NCI-H128 (cell line): Measurements from ENCODE around the gene TPPP2.
A peak's percentile ranks its signal among the peaks of the same experiment; 100 is the strongest.

ENCODE experiments used
- DNase-seq: peaks from one replicate; lab custom pipeline; 2025; ENCODE audit not compliant: unreplicated experiment; lab: John Stamatoyannopoulos, UW

The TPPP2 gene

DNA sequence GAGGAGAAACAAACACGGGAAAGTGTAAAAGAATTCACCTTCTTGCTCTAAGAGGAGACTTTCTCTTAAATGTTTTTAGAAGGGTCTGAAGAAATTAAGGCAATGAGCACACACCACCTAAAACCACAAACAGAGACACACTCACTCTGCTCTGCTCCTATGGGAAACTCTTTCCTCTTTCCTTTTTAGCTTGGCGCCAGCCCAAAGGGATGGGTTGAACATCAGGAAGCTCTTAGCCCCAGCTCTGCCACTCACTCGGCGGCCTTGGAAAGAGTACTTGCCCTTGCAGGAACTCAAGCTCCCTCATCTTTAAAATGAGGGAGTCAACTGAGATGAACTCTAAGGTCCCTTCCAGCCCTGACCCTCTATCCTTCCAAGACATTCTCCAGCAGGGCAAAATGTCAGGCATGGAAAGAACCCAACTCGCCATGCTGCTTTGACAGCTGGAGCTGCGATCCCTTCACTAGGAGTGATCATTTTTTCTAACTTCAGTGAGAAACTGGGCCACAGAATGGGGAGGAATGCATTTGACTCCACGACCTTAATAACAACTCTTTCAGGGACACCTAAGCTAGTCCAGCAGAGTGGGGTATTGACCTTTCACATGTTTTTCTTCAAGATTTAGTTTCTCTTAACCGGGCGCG lies 26.6 kb downstream of the TPPP2 start:
- DNase-seq = no peak

GRCh38 chr14:21057803-21058675 lies 28.0 kb downstream of the TPPP2 start, which contains the start of gene RNASE8:
RNASE8 (plus strand) TSS chr14:21057822; CDS start chr14:21057893, 71 bp downstream.
- DNase-seq = no peak

DNA sequence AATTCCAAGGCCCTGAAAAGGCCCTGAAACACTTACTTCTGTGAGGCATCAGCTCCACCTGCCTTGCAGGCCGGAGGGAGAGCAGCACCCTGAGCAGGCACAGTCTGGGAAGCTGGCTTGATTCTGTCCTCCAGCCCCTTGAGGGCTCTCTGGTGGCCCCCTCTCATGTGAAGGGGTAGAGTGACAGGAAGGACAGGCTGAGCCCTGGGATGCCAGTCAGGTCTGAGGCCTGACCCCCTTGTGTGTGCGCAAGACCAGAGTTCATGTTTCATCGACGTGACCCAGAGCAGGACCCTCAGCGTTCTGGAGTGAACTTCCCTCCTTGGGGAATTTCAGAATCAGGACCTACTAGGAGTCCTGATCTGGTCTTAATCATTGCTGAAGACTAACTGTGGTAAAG lies 28.9 kb downstream of the TPPP2 start:
- DNase-seq = no peak

GRCh38 chr14:21059842-21060613 lies 30.0 kb downstream of the TPPP2 start:
- no peak for DNase-seq

GRCh38 chr14:21060614-21061346 lies 30.8 kb downstream of the TPPP2 start:
- no peak for DNase-seq

DNA sequence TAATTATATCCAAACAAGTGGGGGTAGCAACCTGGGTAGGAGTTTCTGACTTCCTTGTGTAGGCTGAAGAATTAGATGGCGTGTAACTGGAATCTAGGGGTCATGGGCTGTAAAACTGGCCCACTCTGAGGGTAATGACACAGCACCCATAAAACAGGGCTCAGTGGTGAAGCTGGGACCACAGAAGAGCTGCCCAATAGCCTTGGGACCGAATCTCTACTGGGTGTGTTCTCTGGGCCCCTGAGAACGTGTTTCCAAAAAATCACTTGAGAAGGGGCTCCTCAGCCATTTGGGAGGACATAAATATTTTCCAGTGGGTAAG lies 31.3 kb downstream of the TPPP2 start:
- DNase-seq = no peak

DNA sequence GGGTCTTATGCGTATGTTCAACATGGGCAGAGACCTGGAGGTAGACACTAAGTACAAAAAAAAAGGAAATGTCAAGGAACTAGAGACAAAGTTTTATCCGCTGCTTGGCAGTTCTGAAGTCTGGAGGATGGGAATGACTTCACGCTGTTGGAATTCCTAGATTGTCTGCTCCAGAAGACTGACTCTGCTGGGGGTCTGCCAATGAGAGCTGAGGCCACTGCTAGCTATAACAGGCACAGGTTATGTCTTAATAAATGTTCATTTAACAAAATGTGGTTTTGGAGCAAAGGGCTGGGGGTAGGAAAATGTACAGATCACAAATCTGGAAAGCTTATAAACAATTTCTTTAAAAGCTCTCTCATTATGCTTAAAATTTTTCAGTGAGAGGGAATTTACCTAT lies 33.5 kb downstream of the TPPP2 start:
- DNase-seq = no peak

- no peak for DNase-seq
Observed at GRCh38 chr14:21066882-21067502, 37.0 kb downstream of the TPPP2 start.

GRCh38 chr14:21068521-21069387 lies 38.7 kb downstream of the TPPP2 start:
- DNase-seq = peak; percentile 62

DNA sequence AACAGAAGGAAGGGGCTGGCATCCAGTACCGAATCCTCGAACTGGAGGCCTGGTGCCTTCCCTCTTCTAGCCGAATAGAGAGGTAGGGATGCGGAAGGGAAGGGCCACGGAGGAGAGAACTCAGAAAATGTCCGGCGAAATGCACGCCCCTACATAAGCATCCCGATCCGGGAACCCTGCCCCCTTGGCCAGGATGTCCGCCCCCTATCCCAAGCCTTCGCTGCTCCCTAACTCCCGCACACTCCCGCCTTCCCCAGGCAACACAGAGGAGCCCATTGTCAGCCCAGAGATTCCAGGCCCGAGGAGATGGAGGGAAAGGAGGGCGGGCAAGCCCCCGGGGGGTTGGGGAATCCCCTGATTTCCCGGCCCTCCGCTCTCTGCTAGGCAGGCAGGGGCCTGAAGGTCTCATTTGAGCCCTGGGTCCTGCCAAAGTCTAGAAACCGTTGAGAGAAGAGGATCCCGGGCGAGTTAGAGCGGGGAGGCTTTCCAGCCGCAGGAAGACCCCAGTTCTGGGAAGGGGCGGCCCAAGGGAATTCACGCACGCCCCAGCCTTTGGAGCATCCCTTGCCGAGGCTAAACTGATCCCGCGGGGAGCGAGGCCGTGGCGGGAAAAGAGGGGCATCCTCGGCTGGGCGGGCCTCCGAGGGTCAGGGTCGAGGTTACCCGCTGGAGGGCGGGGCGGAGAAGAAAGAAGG lies 39.5 kb downstream of the TPPP2 start:
- DNase-seq = no peak

DNA sequence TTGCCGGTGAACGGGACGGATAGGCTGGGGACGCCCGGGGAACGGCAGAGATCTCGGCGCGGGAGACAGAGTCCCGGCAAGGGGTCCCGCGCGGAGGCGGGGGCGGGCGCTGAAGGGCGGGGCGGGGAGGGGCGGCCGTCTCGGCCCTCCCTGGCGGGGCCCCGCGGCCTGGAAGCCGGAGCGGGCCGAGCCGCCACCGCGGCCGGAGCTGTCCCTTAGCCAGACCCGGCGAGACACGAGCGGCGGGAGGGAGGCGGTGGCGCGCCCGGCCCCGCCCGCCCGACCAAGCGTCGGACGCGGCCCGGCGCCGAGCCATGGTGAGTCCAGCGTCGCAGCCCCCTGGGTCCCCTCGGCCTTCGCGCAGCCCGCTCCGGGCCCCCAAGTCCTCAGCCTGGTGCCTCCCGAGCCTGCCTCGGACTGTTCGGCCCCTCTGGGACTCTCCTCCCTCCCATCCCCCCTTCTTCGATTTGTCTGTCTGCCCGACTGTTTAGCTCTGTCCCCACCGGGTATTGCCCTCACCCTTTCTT lies 40.1 kb downstream of the TPPP2 start, which contains the start of gene ARHGEF40:
Gene ARHGEF40, plus strand, starts transcription at position 222 of the 527 bp plus-strand sequence. Its CDS starts 93 bp downstream, at position 315.
- DNase-seq = no peak

- DNase-seq = no peak
Observed at GRCh38 chr14:21070610-21071224, 40.7 kb downstream of the TPPP2 start.

- DNase-seq = peak; percentile 33
Observed at GRCh38 chr14:21071225-21072030, 41.4 kb downstream of the TPPP2 start.

DNA sequence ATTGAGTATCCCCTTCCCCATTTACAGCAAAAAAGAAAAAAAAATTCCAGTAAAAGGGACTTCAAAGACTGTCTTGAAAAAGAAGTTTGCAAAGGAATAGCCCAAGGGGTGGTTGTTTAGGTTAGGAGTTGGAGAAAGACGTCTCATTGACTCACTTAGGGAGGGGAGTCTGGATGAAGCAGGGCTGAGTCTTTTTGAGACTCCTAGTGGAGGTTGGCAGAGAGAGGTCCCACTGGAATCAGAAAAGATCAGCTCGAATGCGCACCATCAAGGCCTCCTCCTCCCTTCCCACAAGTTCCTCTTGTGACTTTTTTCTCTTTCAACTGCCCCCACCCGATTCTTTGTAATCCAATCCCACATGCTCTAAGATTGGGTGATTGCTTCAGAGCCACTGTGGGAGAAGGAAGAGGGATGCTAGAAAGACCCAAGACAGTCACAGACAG lies 42.0 kb downstream of the TPPP2 start:
- no peak for DNase-seq

DNA sequence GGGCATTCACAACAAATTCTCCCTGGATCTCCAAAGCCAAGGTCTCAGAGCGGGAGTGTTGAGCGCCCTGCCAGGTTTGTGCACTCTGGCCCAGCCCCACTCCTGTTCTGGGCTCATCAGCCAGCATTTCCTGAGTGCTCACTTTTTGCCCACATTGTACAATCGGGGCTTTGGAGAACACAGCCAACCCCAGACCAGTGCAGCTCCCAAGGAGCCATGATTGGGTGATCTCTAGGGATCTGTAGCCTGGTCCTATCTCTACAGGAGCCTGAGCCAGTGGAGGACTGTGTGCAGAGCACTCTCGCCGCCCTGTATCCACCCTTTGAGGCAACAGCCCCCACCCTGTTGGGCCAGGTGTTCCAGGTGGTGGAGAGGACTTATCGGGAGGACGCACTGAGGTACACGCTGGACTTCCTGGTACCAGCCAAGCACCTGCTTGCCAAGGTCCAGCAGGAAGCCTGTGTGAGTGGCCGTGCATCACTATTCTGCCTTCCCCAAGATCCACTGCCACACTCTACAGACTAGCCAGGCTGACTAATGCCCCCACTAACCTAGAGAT lies 42.8 kb downstream of the TPPP2 start:
- no peak for DNase-seq

DNA sequence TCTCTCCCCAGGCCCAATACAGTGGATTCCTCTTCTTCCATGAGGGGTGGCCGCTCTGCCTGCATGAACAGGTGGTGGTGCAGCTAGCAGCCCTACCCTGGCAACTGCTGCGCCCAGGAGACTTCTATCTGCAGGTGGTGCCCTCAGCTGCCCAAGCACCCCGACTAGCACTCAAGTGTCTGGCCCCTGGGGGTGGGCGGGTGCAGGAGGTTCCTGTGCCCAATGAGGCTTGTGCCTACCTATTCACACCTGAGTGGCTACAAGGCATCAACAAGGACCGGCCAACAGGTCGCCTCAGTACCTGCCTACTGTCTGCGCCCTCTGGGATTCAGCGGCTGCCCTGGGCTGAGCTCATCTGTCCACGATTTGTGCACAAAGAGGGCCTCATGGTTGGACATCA lies 43.9 kb downstream of the TPPP2 start:
- no peak for DNase-seq
